WTC11 (cell line): ENCODE results near the gene BMP8A.

Source experiments
- CTCF ChIP-seq: fragments of 200-600 bp; IDR thresholded peaks from 2 replicates; pipeline ENCODE4 v1.8.0; 2022; ENCODE audit warnings: antibody characterized with exemption
- ELF4 ChIP-seq: sonication (generic); formaldehyde crosslinking; IDR thresholded peaks from 2 replicates; pipeline ENCODE4 v1.8.1; 2022; ENCODE audit warnings: low read depth, mild to moderate bottlenecking, moderate library complexity, missing genetic modification reagents
- RORB ChIP-seq: fragments of 250-450 bp; sonication (Bioruptor Pico); IDR thresholded peaks from 2 replicates; pipeline ENCODE4 v1.9.0; 2021; ENCODE audit warnings: mild to moderate bottlenecking

- TF ChIP-seq ELF4 (CRISPR knock-in tag) (no peak), RORB (CRISPR knock-in tag) (no peak), CTCF (no peak)
Observed at GRCh38 chr1:39453603-39454002, 37.8 kb upstream of the BMP8A start.
